GM12873 (cell line): Measurements from ENCODE around the gene MKNK1.

ENCODE experiments used
- CTCF ChIP-seq: IDR thresholded peaks from 2 replicates; pipeline ENCODE4 v1.5.1; 2012; ENCODE audit warnings: low read depth, mild to moderate bottlenecking, moderate library complexity, low read length, control low read depth; ENCODE audit not compliant: insufficient read depth; ENCODE audit errors: missing control alignments

MKNK1 gene

GRCh38 chr1:46569116-46569515 lies 35.0 kb downstream of the MKNK1 start:
- no peak for TF ChIP-seq CTCF

GRCh38 chr1:46568461-46568891 lies 35.6 kb downstream of the MKNK1 start:
- no peak for TF ChIP-seq CTCF

GRCh38 chr1:46563341-46563740 lies 40.7 kb downstream of the MKNK1 start:
- TF ChIP-seq CTCF = no peak

GRCh38 chr1:46562498-46562897 lies 41.6 kb downstream of the MKNK1 start:
- TF ChIP-seq CTCF = no peak

- no peak for TF ChIP-seq CTCF
Measured at GRCh38 chr1:46558966-46559365, 45.1 kb downstream of the MKNK1 start.

GRCh38 chr1:46558141-46558963 lies 45.7 kb downstream of the MKNK1 start:
- no peak for TF ChIP-seq CTCF

GRCh38 chr1:46557403-46557802 lies 46.7 kb downstream of the MKNK1 start:
- TF ChIP-seq CTCF = no peak
